HAP-1 (cell line): ENCODE measurements around the gene RTL9.
"Not testable (repeated sequence)": the region's sequence is repeated elsewhere in the genome, so short reads cannot be mapped to it uniquely, and the experiment has no call there.

ENCODE experiments used
- DNase-seq, 2 experiments: peaks; one replicate each; pipeline ENCODE4 v3.0.0-alpha.2; 2016 to 2020; ENCODE audit warnings: low spot score in 2 of 2
- H3K27me3 ChIP-seq: fragments of 250-450 bp; sonication (Bioruptor Pico); 2 replicates; pipeline ENCODE4 v1.5.1; 2020; ENCODE audit warnings: low read depth, mild to moderate bottlenecking, moderate library complexity
- H3K36me3 ChIP-seq: fragments of 250-450 bp; sonication (Bioruptor Pico); replicated peaks from 2 replicates; pipeline ENCODE4 v1.5.1; 2020; ENCODE audit warnings: mild to moderate bottlenecking
- H3K4me1 ChIP-seq: fragments of 250-450 bp; sonication (Bioruptor Pico); 2 replicates; pipeline ENCODE4 v1.5.1; 2020; ENCODE audit warnings: mild to moderate bottlenecking
- H3K4me3 ChIP-seq: fragments of 250-450 bp; sonication (Bioruptor Pico); 2 replicates; pipeline ENCODE4 v1.5.1; 2020; ENCODE audit warnings: mild to moderate bottlenecking, moderate library complexity
- H3K9me3 ChIP-seq: fragments of 250-450 bp; sonication (Bioruptor Pico); 2 replicates; pipeline ENCODE4 v1.5.1; 2020; ENCODE audit warnings: mild to moderate bottlenecking, moderate library complexity
- in situ Hi-C: fragments of 300-500 bp; cut with MboI; formaldehyde crosslinking; loops from 3 replicates; pipeline ENCODE4 v1.14.3; 2020; ENCODE audit warnings: low sequenced_read_pairs, inconsistent platforms, mixed read lengths

The RTL9 gene

GRCh38 chrX:110403441-110404238, 45.0 kb downstream of the RTL9 start:
- Histone ChIP-seq H3K4me3 (no peak overlapping the region), H3K36me3 (no peaks in the 10 kb centered on the region), H3K4me1 (peaks cover 3% of the 10 kb centered on the region; the same call in 1 of the 2 replicates), H3K9me3 (no peaks in the 10 kb centered on the region), H3K27me3 (no peaks in the 10 kb centered on the region)
- no peak for DNase-seq
- in situ Hi-C loops, result loop anchor here (25.0 kb wide), 2 partner anchors 491 to 691 kb away; no protein-coding TSS in a partner anchor

DNA sequence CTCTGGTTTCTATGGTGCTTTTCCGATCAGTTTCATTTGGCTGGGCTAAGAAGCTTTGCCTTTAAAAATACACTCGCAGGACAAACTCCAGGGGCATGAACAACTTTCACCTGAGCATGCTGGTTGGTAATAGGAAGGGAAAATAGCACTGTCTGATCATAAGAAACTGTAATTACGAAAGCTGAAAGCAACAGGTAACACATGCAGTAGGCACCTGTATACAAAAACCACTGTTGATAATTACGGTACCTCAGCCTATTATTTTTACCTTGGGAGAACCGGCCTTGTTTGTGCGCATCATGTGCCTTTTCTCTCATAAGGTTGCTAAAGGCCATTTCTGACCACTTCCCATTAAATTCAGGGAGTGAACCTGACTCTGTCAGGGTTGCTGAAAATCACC, 45.7 kb downstream of the RTL9 start:
- Histone ChIP-seq H3K9me3 (no peaks in the 10 kb centered on the region), H3K4me1 (peaks cover 3% of the 10 kb centered on the region; the same call in 1 of the 2 replicates), H3K4me3 (no peak overlapping the region), H3K27me3 (no peaks in the 10 kb centered on the region), H3K36me3 (no peaks in the 10 kb centered on the region)
- DNase-seq, result no peak
- in situ Hi-C loops, result loop anchor here (25.0 kb wide), 2 partner anchors 492 to 692 kb away; no protein-coding TSS in a partner anchor

GRCh38 chrX:110406250-110406649, 47.6 kb downstream of the RTL9 start:
- not testable (repeated sequence) for DNase-seq, H3K4me1 ChIP-seq, H3K27me3 ChIP-seq, H3K4me3 ChIP-seq, H3K36me3 ChIP-seq, H3K9me3 ChIP-seq
- in situ Hi-C loops, result loop anchor here (25.0 kb wide), 2 partner anchors 494 to 694 kb away; no protein-coding TSS in a partner anchor

- no peaks in the 10 kb centered on the region for H3K9me3 ChIP-seq
- H3K36me3 ChIP-seq, result no peaks in the 10 kb centered on the region
- in situ Hi-C loops, result loop anchor here (25.0 kb wide), 2 partner anchors 495 to 695 kb away; no protein-coding TSS in a partner anchor
- no peak for DNase-seq
- no peaks in the 10 kb centered on the region for H3K27me3 ChIP-seq
- peaks cover 3% of the 10 kb centered on the region; the same call in 1 of the 2 replicates for H3K4me1 ChIP-seq
- H3K4me3 ChIP-seq, result no peak overlapping the region
Observed at GRCh38 chrX:110406822-110407221, 48.2 kb downstream of the RTL9 start.

DNA sequence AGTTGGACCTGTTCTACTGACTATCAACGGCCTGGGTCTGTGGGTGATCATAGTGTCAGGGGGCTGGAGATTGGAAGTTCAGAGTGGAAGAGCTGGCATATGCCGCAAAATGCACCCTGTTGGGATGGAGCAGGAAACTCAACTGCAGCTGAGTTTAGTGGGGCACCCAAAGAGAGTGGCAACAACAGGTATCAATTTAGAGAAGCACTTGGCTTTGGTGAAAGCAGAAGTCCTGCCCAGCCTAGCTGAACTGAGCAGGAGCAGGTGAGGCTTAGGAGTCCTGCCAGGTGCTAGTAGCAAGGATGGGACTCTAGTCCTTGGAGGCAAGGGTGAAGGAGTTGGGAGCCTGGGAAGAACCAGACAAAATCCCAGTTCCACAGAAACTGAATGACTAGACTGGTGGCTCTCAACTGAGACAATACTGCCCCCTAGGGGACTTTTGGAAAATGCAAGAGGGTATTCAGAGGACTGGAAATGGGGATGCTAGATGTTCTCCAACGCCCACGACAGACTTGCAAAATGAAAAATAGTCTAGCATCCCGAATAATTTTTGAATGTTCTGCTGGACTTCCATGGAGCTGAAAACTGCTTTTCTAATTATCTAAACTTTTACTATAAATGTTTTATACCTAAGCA, 49.4 kb downstream of the RTL9 start:
- Histone ChIP-seq H3K9me3 (no peaks in the 10 kb centered on the region), H3K36me3 (no peaks in the 10 kb centered on the region), H3K27me3 (no peaks in the 10 kb centered on the region), H3K4me3 (no peak overlapping the region), H3K4me1 (peaks cover 8% of the 10 kb centered on the region)
- peak; percentile 80 to 86 for DNase-seq
- in situ Hi-C loops, result loop anchor here (25.0 kb wide), 2 partner anchors 496 to 696 kb away; no protein-coding TSS in a partner anchor
